ENCODE results near the gene KIAA1958.

DNA sequence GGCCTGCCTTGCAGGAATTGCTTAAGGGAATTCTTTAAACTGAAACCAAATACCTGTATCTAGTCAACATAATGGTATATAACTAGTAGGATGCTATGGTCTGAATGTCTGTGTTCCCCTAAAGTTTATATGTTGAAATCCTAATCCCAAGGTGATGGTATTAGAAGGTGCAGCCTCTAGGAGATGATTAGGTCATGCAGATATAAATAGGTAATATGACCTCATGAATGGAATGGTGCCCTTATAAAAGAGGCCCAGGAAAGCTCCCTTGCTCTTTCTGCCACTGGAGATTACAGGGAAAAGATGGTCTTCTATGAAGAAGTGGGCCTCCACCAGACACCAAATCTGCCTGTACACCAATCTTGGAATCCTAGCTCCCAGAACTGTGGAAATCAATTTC is 7.4 kb upstream of the KIAA1958 start:
- TF ChIP-seq EZH2phosphoT487 (IDR thresholded peaks at IDR 0.05; ENCODE audit: borderline replicate concordance, low read depth) (no peak), POLR2AphosphoS5 (IDR thresholded peaks at IDR 0.05; ENCODE audit: low read depth, low read length) (no peak), FOSL2 (IDR thresholded peaks at IDR 0.05; ENCODE audit: borderline replicate concordance, low read depth) (no peak), TAF1 (IDR thresholded peaks at IDR 0.05; ENCODE audit: borderline replicate concordance, low read depth, low read length) (no peak), RAD21 (IDR thresholded peaks at IDR 0.05; ENCODE audit: low read length) (no peak), FOXM1 (IDR thresholded peaks at IDR 0.05; ENCODE audit: low read depth) (no peak), EP300 (IDR thresholded peaks at IDR 0.05; ENCODE audit: borderline replicate concordance in 1 of 2, low read depth in 1 of 2, low read length in 1 of 2) (no peak)
- TF ChIP-seq, protein P1, sequence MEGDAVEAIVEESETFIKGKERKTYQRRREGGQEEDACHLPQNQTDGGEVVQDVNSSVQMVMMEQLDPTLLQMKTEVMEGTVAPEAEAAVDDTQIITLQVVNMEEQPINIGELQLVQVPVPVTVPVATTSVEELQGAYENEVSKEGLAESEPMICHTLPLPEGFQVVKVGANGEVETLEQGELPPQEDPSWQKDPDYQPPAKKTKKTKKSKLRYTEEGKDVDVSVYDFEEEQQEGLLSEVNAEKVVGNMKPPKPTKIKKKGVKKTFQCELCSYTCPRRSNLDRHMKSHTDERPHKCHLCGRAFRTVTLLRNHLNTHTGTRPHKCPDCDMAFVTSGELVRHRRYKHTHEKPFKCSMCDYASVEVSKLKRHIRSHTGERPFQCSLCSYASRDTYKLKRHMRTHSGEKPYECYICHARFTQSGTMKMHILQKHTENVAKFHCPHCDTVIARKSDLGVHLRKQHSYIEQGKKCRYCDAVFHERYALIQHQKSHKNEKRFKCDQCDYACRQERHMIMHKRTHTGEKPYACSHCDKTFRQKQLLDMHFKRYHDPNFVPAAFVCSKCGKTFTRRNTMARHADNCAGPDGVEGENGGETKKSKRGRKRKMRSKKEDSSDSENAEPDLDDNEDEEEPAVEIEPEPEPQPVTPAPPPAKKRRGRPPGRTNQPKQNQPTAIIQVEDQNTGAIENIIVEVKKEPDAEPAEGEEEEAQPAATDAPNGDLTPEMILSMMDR (IDR thresholded peaks at IDR 0.05), result no peak
- TF ChIP-seq, protein P2, sequence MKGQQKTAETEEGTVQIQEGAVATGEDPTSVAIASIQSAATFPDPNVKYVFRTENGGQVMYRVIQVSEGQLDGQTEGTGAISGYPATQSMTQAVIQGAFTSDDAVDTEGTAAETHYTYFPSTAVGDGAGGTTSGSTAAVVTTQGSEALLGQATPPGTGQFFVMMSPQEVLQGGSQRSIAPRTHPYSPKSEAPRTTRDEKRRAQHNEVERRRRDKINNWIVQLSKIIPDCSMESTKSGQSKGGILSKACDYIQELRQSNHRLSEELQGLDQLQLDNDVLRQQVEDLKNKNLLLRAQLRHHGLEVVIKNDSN (IDR thresholded peaks at IDR 0.05; ENCODE audit: borderline replicate concordance, low read depth), result no peak
- TF ChIP-seq, protein P3, sequence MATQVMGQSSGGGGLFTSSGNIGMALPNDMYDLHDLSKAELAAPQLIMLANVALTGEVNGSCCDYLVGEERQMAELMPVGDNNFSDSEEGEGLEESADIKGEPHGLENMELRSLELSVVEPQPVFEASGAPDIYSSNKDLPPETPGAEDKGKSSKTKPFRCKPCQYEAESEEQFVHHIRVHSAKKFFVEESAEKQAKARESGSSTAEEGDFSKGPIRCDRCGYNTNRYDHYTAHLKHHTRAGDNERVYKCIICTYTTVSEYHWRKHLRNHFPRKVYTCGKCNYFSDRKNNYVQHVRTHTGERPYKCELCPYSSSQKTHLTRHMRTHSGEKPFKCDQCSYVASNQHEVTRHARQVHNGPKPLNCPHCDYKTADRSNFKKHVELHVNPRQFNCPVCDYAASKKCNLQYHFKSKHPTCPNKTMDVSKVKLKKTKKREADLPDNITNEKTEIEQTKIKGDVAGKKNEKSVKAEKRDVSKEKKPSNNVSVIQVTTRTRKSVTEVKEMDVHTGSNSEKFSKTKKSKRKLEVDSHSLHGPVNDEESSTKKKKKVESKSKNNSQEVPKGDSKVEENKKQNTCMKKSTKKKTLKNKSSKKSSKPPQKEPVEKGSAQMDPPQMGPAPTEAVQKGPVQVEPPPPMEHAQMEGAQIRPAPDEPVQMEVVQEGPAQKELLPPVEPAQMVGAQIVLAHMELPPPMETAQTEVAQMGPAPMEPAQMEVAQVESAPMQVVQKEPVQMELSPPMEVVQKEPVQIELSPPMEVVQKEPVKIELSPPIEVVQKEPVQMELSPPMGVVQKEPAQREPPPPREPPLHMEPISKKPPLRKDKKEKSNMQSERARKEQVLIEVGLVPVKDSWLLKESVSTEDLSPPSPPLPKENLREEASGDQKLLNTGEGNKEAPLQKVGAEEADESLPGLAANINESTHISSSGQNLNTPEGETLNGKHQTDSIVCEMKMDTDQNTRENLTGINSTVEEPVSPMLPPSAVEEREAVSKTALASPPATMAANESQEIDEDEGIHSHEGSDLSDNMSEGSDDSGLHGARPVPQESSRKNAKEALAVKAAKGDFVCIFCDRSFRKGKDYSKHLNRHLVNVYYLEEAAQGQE (IDR thresholded peaks at IDR 0.05; ENCODE audit: low read depth, low read length), result no peak
